ENCODE data around the gene CTNNA1.
"Not testable (repeated sequence)": the region's sequence is repeated elsewhere in the genome, so short reads cannot be mapped to it uniquely, and the experiment has no call there.

CTNNA1 gene

DNA sequence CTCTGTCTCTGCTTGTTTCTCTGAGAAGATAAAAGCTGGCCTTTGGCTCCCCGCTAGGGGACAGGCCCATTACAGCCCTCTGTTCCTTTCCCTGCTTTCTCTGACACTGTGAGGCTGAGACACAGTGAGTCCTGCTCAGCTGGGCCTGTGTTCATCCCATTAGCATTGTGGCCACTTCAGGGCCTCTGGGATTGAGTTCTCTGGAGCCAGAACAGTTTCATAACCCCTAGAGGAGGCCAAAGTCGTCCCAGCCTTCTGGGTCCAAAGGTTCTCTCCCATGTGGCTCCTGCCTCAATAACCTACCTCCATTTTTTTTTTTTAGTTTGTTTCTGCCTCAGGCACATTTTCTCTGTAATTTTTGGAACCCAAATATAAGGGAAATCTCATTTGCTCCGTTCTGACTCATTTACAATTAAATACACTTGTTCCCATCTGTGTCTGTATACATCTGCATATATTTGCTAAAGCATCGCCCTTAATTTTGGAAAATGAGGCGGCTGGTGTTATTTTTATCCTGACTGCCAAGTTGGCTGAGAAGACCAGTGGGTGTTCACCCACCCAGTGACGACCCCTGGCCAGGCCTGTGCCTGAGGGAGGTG lies 27.3 kb upstream of the CTNNA1 start:
- Histone ChIP-seq H3K4me2 (ENCODE audit: low read depth, low read length, poor library complexity, severe bottlenecking) (no peak overlapping the region), H3K9ac (ENCODE audit: low read length) (no peak overlapping the region), H3K9me2 (replicated peaks; ENCODE audit: insufficient read depth, low read length) (no peaks in the 10 kb centered on the region), H3K27me3 (ENCODE audit: low read length) (no peaks in the 10 kb centered on the region), H3F3A (ENCODE audit: insufficient read depth) (no peaks in the 10 kb centered on the region), H2AFZ (ENCODE audit: low read depth, low read length, severe bottlenecking) (no peak overlapping the region), H3K36me3 (ENCODE audit: low read length) (no peaks in the 10 kb centered on the region), H3K27ac (ENCODE audit: low read depth, low read length) (no peak overlapping the region), H3K4me3 (ENCODE audit: insufficient read depth, low read length, poor library complexity, severe bottlenecking) (no peak overlapping the region), H3K79me2 (ENCODE audit: insufficient read depth, low read length) (no peaks in the 10 kb centered on the region), H3K9me3 (ENCODE audit: insufficient read depth, low read length) (no peaks in the 10 kb centered on the region), H4K20me1 (ENCODE audit: low read depth, low read length) (no peaks in the 10 kb centered on the region)
- TF ChIP-seq, protein P1, sequence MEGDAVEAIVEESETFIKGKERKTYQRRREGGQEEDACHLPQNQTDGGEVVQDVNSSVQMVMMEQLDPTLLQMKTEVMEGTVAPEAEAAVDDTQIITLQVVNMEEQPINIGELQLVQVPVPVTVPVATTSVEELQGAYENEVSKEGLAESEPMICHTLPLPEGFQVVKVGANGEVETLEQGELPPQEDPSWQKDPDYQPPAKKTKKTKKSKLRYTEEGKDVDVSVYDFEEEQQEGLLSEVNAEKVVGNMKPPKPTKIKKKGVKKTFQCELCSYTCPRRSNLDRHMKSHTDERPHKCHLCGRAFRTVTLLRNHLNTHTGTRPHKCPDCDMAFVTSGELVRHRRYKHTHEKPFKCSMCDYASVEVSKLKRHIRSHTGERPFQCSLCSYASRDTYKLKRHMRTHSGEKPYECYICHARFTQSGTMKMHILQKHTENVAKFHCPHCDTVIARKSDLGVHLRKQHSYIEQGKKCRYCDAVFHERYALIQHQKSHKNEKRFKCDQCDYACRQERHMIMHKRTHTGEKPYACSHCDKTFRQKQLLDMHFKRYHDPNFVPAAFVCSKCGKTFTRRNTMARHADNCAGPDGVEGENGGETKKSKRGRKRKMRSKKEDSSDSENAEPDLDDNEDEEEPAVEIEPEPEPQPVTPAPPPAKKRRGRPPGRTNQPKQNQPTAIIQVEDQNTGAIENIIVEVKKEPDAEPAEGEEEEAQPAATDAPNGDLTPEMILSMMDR (IDR thresholded peaks at IDR 0.05; ENCODE audit: insufficient read depth, low read length, poor library complexity, severe bottlenecking) = no peak
- no peak for TF ChIP-seq EZH2phosphoT487 (conservative IDR thresholded peaks at IDR 0.05; ENCODE audit: low read length)

DNA sequence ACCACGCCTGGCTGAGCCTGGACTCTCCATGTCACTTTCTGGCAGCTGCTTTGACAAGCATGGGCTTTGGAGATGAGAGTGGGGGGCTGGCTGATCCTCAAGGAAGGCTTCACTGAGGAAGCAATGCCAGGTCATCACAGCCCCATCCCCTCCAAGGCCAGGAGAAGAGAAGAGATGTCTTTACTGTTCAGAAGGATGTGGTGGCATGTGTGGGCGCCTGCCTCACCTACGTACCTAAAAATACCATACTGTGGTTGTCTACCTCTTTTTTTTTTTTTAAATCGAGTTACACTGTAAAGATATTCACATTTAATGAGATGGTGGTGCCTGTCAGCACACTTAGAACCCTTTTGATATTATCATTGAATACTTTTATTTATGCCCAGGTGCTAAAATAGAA lies 26.4 kb upstream of the CTNNA1 start:
- H2AFZ ChIP-seq (ENCODE audit: low read depth, low read length, severe bottlenecking) = no peak overlapping the region
- no peak overlapping the region for H3K4me3 ChIP-seq (ENCODE audit: insufficient read depth, low read length, poor library complexity, severe bottlenecking)
- H3F3A ChIP-seq (ENCODE audit: insufficient read depth) = no peaks in the 10 kb centered on the region
- H3K27me3 ChIP-seq (ENCODE audit: low read length) = no peaks in the 10 kb centered on the region
- H4K20me1 ChIP-seq (ENCODE audit: low read depth, low read length) = no peaks in the 10 kb centered on the region
- no peak overlapping the region for H3K9ac ChIP-seq (ENCODE audit: low read length)
- H3K79me2 ChIP-seq (ENCODE audit: insufficient read depth, low read length) = no peaks in the 10 kb centered on the region
- TF ChIP-seq, protein P1 (IDR thresholded peaks at IDR 0.05; ENCODE audit: insufficient read depth, low read length, poor library complexity, severe bottlenecking) = no peak
- no peak for TF ChIP-seq EZH2phosphoT487 (conservative IDR thresholded peaks at IDR 0.05; ENCODE audit: low read length)
- H3K9me2 ChIP-seq (replicated peaks; ENCODE audit: insufficient read depth, low read length) = no peaks in the 10 kb centered on the region
- no peaks in the 10 kb centered on the region for H3K9me3 ChIP-seq (ENCODE audit: insufficient read depth, low read length)
- H3K36me3 ChIP-seq (ENCODE audit: low read length) = no peaks in the 10 kb centered on the region
- peak overlapping the region; percentile 1 for H3K4me2 ChIP-seq (ENCODE audit: low read depth, low read length, poor library complexity, severe bottlenecking)
- H3K27ac ChIP-seq (ENCODE audit: low read depth, low read length) = no peak overlapping the region

DNA sequence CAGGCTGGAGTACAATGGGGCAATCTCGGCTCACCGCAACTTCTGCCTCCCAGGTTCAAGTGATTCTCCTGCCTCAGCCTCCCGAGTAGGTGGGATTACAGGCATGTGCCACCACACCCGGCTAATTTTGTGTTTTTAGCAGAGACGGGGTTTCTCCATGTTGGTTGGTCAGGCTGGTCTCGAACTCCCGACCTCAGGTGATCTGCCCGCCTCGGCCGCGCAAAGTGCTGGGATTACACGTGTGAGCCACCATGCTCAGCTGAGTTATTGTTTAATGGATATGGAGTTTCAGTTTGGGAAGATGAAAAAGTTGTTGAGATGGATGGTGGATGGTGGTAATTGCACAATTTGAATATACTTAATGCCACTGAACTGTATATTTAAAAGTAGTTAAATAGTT lies 22.7 kb upstream of the CTNNA1 start:
- H3K4me3 ChIP-seq (ENCODE audit: insufficient read depth, low read length, poor library complexity, severe bottlenecking); H3K27me3 ChIP-seq (ENCODE audit: low read length); H3F3A ChIP-seq (ENCODE audit: insufficient read depth); H3K9ac ChIP-seq (ENCODE audit: low read length); H3K9me2 ChIP-seq (replicated peaks; ENCODE audit: insufficient read depth, low read length); H3K36me3 ChIP-seq (ENCODE audit: low read length); H3K4me2 ChIP-seq (ENCODE audit: low read depth, low read length, poor library complexity, severe bottlenecking); H3K9me3 ChIP-seq (ENCODE audit: insufficient read depth, low read length); H3K79me2 ChIP-seq (ENCODE audit: insufficient read depth, low read length); H4K20me1 ChIP-seq (ENCODE audit: low read depth, low read length); H3K27ac ChIP-seq (ENCODE audit: low read depth, low read length); H2AFZ ChIP-seq (ENCODE audit: low read depth, low read length, severe bottlenecking): not testable (repeated sequence)

DNA sequence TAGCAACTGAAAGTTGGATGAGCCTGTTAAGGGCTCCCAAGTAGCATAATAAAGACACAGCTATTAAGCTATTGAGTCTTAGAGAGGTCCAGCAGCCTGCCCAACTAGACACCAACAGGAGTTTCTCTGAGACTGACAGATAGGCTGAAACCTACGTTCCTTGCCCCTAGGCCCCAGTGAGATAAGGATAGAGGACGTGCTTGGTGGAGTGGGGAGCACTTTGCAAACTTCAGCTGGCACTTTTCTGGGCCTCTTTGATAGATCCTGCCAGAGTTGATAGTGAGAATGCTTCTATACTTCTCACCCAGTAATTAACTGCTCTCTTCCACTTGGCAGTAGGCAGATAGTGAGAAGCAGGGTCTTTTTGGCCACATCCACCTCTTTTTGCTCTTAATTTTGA lies 20.8 kb upstream of the CTNNA1 start:
- Histone ChIP-seq H3K4me2 (ENCODE audit: low read depth, low read length, poor library complexity, severe bottlenecking) (no peak overlapping the region), H3K9ac (ENCODE audit: low read length) (no peak overlapping the region), H3K4me3 (ENCODE audit: insufficient read depth, low read length, poor library complexity, severe bottlenecking) (no peak overlapping the region), H3K36me3 (ENCODE audit: low read length) (no peaks in the 10 kb centered on the region), H3K27ac (ENCODE audit: low read depth, low read length) (no peak overlapping the region), H3K9me2 (replicated peaks; ENCODE audit: insufficient read depth, low read length) (no peaks in the 10 kb centered on the region), H3K9me3 (ENCODE audit: insufficient read depth, low read length) (no peaks in the 10 kb centered on the region), H3K27me3 (ENCODE audit: low read length) (no peaks in the 10 kb centered on the region), H3K79me2 (ENCODE audit: insufficient read depth, low read length) (no peaks in the 10 kb centered on the region), H2AFZ (ENCODE audit: low read depth, low read length, severe bottlenecking) (no peak overlapping the region), H4K20me1 (ENCODE audit: low read depth, low read length) (no peaks in the 10 kb centered on the region), H3F3A (ENCODE audit: insufficient read depth) (no peaks in the 10 kb centered on the region)
- no peak for TF ChIP-seq EZH2phosphoT487 (conservative IDR thresholded peaks at IDR 0.05; ENCODE audit: low read length)
- TF ChIP-seq, protein P1 (IDR thresholded peaks at IDR 0.05; ENCODE audit: insufficient read depth, low read length, poor library complexity, severe bottlenecking) = no peak

Measured in SU-DHL-6 (cell line).